GM23338 (cell line): ENCODE results near the gene C14orf119. TPM values are rescaled to one million over a fixed set of nuclear protein-coding genes. Genes with fewer than 3 reads are reported as not detected.

Experiments used
- ATAC-seq: fragments of 200-7000 bp; cut with Tn5 transposase; 3 replicates; pipeline ENCODE4 v1.9.1; 2020
- DNase-seq: peaks from one replicate; pipeline ENCODE4 v3.0.0-alpha.2; 2015; ENCODE audit warnings: low spot score
- H2AFZ ChIP-seq: fragments of 200-600 bp; sonication (generic); 2 replicates; pipeline ENCODE4 v1.8.0; 2016; ENCODE audit warnings: antibody characterized with exemption, mild to moderate bottlenecking, moderate library complexity
- H3F3A ChIP-seq: fragments of 200-600 bp; sonication (generic); replicated peaks from 2 replicates; pipeline ENCODE4 v1.8.0; 2017; ENCODE audit warnings: antibody characterized with exemption, mixed run types, low read depth
- H3K27ac ChIP-seq: fragments of 200-600 bp; sonication (generic); 2 replicates; pipeline ENCODE4 v1.6.1; 2016; ENCODE audit warnings: low read depth
- H3K27me3 ChIP-seq: fragments of 200-600 bp; sonication (generic); 2 replicates; pipeline ENCODE4 v1.8.0; 2016; ENCODE audit warnings: mild to moderate bottlenecking, mixed run types, moderate library complexity; ENCODE audit not compliant: insufficient read depth
- H3K36me3 ChIP-seq: fragments of 200-600 bp; sonication (generic); 2 replicates; pipeline ENCODE4 v1.8.0; 2016; ENCODE audit warnings: mild to moderate bottlenecking; ENCODE audit not compliant: insufficient read depth
- H3K4me1 ChIP-seq: fragments of 200-600 bp; sonication (generic); 2 replicates; pipeline ENCODE4 v1.8.0; 2016; ENCODE audit warnings: mild to moderate bottlenecking, moderate library complexity; ENCODE audit not compliant: insufficient read depth
- H3K4me2 ChIP-seq: fragments of 200-600 bp; sonication (generic); 2 replicates; pipeline ENCODE4 v1.7.1; 2017; ENCODE audit warnings: mixed run types
- H3K4me3 ChIP-seq: fragments of 200-600 bp; sonication (generic); 2 replicates; pipeline ENCODE4 v1.6.1; 2016; ENCODE audit warnings: mixed run types
- H3K79me2 ChIP-seq: fragments of 200-600 bp; sonication (generic); replicated peaks from 2 replicates; pipeline ENCODE4 v1.8.0; 2017; ENCODE audit warnings: mild to moderate bottlenecking; ENCODE audit not compliant: insufficient read depth
- H3K9me2 ChIP-seq: fragments of 200-600 bp; sonication (generic); 2 replicates; pipeline ENCODE4 v1.8.0; 2017; ENCODE audit not compliant: insufficient read depth
- H4K20me1 ChIP-seq: fragments of 200-600 bp; sonication (generic); replicated peaks from 2 replicates; pipeline ENCODE4 v1.8.0; 2017; ENCODE audit warnings: mild to moderate bottlenecking; ENCODE audit not compliant: insufficient read depth
- H3K27ac Mint-ChIP-seq: 2 replicates; pipeline ENCODE4 v1.8.0; 2020; ENCODE audit warnings: inconsistent platforms, mild to moderate bottlenecking, moderate library complexity, mixed read lengths
- H3K27me3 Mint-ChIP-seq: 3 replicates; pipeline ENCODE4 v1.8.0; 2022; ENCODE audit warnings: low read depth, mild to moderate bottlenecking, moderate library complexity, mixed read lengths, inconsistent platforms; ENCODE audit not compliant: insufficient read depth, poor library complexity
- H3K36me3 Mint-ChIP-seq: 3 replicates; pipeline ENCODE4 v1.8.0; 2021; ENCODE audit warnings: low read depth, mild to moderate bottlenecking, inconsistent platforms, moderate library complexity, mixed read lengths
- H3K4me1 Mint-ChIP-seq: 3 replicates; pipeline ENCODE4 v1.8.0; 2020; ENCODE audit warnings: mild to moderate bottlenecking, inconsistent platforms, mixed read lengths
- H3K4me3 Mint-ChIP-seq: 3 replicates; pipeline ENCODE4 v1.8.0; 2021; ENCODE audit warnings: moderate library complexity, mild to moderate bottlenecking, inconsistent platforms, mixed read lengths
- H3K9me3 Mint-ChIP-seq: 3 replicates; pipeline ENCODE4 v1.8.0; 2020; ENCODE audit warnings: moderate library complexity, mild to moderate bottlenecking, inconsistent platforms, mixed read lengths
- CREB1 ChIP-seq: fragments of 250-450 bp; sonication (Bioruptor Pico); IDR thresholded peaks from 2 replicates; pipeline ENCODE4 v1.5.0; 2020; ENCODE audit warnings: low read depth, mild to moderate bottlenecking, moderate library complexity
- EZH2phosphoT487 ChIP-seq: fragments of 200-600 bp; sonication (generic); IDR thresholded peaks from one replicate; pipeline ENCODE4 v1.8.1; 2018; ENCODE audit warnings: antibody characterized with exemption; ENCODE audit not compliant: unreplicated experiment
- JUNB ChIP-seq: IDR thresholded peaks from one replicate; pipeline ENCODE4 v1.6.1; 2016; ENCODE audit warnings: antibody characterized with exemption; ENCODE audit not compliant: unreplicated experiment
- POLR2AphosphoS5 ChIP-seq: IDR thresholded peaks from 2 replicates; pipeline ENCODE4 v1.6.1; 2016; ENCODE audit warnings: antibody characterized with exemption, low read depth
- ZNF114 ChIP-seq: fragments of 250-450 bp; sonication (Bioruptor Pico); IDR thresholded peaks from 2 replicates; pipeline ENCODE4 v1.5.0; 2020; ENCODE audit warnings: mild to moderate bottlenecking, moderate library complexity
- ZNF331 ChIP-seq: fragments of 250-450 bp; sonication (Bioruptor Pico); IDR thresholded peaks from 2 replicates; pipeline ENCODE4 v1.5.0; 2020; ENCODE audit warnings: low read depth, mild to moderate bottlenecking, moderate library complexity
- polyA plus RNA-seq: library from polyadenylated mRNA; unstranded; fragments of >200 nt; fragmentation: Nextera tagmentation; extraction: Ambion mirVana; gene quantifications from 2 replicates; pipeline ENCODE4 v1.2.1, GENCODE V29; 2016
- total RNA-seq: library from RNA; depleted of rRNA; stranded (reverse); fragments of >200 nt; shearing (Covaris generic); gene quantifications from 2 replicates; pipeline ENCODE4 v1.2.3, GENCODE V29; 2014
- TF ChIP-seq, protein P1 (sequence below): fragments of 250-450 bp; sonication (Bioruptor Pico); IDR thresholded peaks from 2 replicates; pipeline ENCODE4 v1.5.0; 2020; ENCODE audit warnings: mild to moderate bottlenecking, moderate library complexity
- TF ChIP-seq, protein P2 (sequence below): IDR thresholded peaks from 2 replicates; pipeline ENCODE4 v1.6.1; 2016; ENCODE audit warnings: antibody characterized with exemption

Gene C14orf119
- total and polyA plus RNA-seq, 2 experiments from 2014 or later: 49.4 to 118 TPM

DNA sequence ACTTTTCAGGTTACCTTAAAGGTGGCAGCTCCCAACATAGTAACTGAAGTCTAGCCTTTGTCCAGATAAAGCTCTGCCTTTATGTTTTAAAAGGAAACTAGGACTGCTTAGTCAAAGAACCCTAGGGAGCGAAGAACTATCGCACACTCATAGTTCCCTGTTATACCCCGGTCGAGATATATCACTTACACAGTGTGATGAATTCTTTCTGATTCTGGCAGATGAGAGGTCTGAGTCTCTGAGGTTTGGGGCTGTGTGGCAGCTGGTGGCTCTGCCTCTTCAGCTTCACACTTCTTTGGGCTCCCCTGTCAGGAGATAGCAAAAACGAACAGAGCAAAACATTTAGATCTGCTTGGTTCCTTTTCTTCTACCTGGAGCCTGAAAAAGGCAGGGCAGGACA lies 17.3 kb upstream of the C14orf119 start (continued):
- TF ChIP-seq, protein P1, sequence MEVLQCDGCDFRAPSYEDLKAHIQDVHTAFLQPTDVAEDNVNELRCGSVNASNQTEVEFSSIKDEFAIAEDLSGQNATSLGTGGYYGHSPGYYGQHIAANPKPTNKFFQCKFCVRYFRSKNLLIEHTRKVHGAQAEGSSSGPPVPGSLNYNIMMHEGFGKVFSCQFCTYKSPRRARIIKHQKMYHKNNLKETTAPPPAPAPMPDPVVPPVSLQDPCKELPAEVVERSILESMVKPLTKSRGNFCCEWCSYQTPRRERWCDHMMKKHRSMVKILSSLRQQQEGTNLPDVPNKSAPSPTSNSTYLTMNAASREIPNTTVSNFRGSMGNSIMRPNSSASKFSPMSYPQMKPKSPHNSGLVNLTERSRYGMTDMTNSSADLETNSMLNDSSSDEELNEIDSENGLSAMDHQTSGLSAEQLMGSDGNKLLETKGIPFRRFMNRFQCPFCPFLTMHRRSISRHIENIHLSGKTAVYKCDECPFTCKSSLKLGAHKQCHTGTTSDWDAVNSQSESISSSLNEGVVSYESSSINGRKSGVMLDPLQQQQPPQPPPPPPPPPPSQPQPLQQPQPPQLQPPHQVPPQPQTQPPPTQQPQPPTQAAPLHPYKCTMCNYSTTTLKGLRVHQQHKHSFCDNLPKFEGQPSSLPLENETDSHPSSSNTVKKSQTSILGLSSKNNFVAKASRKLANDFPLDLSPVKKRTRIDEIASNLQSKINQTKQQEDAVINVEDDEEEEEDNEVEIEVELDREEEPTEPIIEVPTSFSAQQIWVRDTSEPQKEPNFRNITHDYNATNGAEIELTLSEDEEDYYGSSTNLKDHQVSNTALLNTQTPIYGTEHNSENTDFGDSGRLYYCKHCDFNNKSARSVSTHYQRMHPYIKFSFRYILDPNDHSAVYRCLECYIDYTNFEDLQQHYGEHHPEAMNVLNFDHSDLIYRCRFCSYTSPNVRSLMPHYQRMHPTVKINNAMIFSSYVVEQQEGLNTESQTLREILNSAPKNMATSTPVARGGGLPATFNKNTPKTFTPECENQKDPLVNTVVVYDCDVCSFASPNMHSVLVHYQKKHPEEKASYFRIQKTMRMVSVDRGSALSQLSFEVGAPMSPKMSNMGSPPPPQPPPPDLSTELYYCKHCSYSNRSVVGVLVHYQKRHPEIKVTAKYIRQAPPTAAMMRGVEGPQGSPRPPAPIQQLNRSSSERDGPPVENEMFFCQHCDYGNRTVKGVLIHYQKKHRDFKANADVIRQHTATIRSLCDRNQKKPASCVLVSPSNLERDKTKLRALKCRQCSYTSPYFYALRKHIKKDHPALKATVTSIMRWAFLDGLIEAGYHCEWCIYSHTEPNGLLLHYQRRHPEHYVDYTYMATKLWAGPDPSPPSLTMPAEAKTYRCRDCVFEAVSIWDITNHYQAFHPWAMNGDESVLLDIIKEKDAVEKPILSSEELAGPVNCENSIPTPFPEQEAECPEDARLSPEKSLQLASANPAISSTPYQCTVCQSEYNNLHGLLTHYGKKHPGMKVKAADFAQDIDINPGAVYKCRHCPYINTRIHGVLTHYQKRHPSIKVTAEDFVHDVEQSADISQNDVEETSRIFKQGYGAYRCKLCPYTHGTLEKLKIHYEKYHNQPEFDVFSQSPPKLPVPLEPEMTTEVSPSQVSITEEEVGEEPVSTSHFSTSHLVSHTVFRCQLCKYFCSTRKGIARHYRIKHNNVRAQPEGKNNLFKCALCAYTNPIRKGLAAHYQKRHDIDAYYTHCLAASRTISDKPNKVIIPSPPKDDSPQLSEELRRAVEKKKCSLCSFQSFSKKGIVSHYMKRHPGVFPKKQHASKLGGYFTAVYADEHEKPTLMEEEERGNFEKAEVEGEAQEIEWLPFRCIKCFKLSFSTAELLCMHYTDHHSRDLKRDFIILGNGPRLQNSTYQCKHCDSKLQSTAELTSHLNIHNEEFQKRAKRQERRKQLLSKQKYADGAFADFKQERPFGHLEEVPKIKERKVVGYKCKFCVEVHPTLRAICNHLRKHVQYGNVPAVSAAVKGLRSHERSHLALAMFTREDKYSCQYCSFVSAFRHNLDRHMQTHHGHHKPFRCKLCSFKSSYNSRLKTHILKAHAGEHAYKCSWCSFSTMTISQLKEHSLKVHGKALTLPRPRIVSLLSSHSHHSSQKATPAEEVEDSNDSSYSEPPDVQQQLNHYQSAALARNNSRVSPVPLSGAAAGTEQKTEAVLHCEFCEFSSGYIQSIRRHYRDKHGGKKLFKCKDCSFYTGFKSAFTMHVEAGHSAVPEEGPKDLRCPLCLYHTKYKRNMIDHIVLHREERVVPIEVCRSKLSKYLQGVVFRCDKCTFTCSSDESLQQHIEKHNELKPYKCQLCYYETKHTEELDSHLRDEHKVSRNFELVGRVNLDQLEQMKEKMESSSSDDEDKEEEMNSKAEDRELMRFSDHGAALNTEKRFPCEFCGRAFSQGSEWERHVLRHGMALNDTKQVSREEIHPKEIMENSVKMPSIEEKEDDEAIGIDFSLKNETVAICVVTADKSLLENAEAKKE: no peak
- TF ChIP-seq POLR2AphosphoS5 (no peak), ZNF331 (no peak)

DNA sequence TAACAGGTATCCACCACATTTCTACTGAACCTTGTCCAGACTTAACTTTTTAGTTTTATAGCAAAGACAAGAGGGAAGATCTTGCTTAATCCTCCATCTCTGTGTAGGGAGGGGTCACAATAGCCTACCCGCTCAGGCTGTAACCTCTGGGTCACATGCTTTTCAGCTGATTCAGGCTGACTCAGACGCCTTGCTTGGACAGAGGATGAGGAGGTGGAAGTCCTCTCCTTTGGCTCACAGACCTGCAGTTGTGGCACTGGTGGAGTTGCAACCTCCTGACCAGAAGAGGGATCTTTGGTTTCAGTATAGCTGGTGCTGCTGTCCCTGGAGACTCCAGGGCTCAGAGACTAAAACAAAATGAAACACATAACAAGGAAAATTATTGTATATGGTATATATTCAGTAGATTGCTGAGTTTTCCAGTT lies 16.6 kb upstream of the C14orf119 start:
- no peak overlapping the region for H2AFZ ChIP-seq
- H3K4me2 ChIP-seq: no peak overlapping the region
- TF ChIP-seq JUNB (no peak), CREB1 (no peak), EZH2phosphoT487 (no peak), ZNF114 (CRISPR knock-in tag) (no peak), POLR2AphosphoS5 (no peak)
- TF ChIP-seq, protein P2, sequence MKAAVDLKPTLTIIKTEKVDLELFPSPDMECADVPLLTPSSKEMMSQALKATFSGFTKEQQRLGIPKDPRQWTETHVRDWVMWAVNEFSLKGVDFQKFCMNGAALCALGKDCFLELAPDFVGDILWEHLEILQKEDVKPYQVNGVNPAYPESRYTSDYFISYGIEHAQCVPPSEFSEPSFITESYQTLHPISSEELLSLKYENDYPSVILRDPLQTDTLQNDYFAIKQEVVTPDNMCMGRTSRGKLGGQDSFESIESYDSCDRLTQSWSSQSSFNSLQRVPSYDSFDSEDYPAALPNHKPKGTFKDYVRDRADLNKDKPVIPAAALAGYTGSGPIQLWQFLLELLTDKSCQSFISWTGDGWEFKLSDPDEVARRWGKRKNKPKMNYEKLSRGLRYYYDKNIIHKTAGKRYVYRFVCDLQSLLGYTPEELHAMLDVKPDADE: no peak
- TF ChIP-seq, protein P1: no peak

More for the DNA sequence above, 16.6 kb upstream of the C14orf119 start:
- Histone ChIP-seq H4K20me1 (peaks cover 28% of the 10 kb centered on the region), H3K9me2 (no peaks in the 10 kb centered on the region), H3K36me3 (peaks cover 77% of the 10 kb centered on the region), H3F3A (peaks cover 40% of the 10 kb centered on the region), H3K4me3 (no peak overlapping the region), H3K27me3 (no peaks in the 10 kb centered on the region), H3K4me1 (no peaks in the 10 kb centered on the region), H3K27ac (no peak overlapping the region; the same call in 1 of the 2 replicates), H3K79me2 (peaks cover 24% of the 10 kb centered on the region)
- Mint-ChIP-seq H3K9me3 (no peaks in the 10 kb centered on the region), H3K4me1 (no peaks in the 10 kb centered on the region), H3K27ac (no peak overlapping the region), H3K27me3 (peaks cover 2% of the 10 kb centered on the region), H3K4me3 (no peak overlapping the region), H3K36me3 (peaks cover 89% of the 10 kb centered on the region)
- no peak for ATAC-seq
- DNase-seq: no peak
